Dermis blood vessel endothelial cell (primary cell): ENCODE data around the gene OSM. TPM values are rescaled to one million over a fixed set of nuclear protein-coding genes. Genes with fewer than 3 reads are reported as not detected.
A peak's percentile ranks its signal among the peaks of the same experiment; 100 is the strongest.
"Not testable (repeated sequence)": the region's sequence is repeated elsewhere in the genome, so short reads cannot be mapped to it uniquely, and the experiment has no call there.

Experiments used
- DNase-seq: peaks from one replicate; pipeline ENCODE4 v3.0.0; 2010
- total RNA-seq: library from RNA; depleted of rRNA; stranded (reverse); fragments of >200 nt; gene quantifications from 2 replicates; pipeline ENCODE4 v1.2.3, GENCODE V29; 2014

The OSM gene
- total RNA-seq, 1 donor from 2014 or later, result not detected

DNA sequence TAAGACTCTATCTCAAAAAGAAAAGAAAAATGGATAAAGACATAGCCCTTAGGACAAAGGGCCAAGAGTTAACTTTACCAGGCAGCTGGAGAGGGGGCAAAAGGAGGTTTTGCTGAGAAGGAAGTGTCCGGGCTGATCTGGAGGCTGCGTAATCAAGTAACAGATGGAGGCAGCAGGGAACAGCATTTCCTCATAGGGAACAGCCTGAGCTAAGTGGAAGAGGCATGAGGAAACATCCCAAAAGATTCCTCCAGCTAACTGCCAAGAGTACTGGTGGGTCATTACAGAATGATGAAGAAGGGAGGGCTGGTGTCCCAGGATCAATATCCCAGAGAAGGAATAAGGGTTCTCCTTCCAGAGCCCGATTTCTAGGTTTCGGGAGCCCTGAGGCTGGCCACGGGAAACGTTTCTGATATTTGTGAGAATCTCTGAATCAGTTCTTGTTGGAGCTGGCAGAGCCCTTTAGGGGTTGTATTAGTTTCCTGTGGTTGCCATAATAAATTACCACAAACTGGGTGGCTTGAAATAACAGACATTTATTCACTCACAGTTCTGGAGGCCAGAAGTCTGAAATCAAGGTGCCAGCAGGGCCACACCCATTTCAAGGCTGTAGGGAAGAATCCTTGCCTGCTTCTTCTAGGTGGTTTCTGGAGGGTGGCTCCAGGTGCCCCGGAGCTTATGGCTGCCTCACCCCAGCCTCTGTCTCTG is 41.3 kb downstream of the OSM start:
- no peak for DNase-seq

DNA sequence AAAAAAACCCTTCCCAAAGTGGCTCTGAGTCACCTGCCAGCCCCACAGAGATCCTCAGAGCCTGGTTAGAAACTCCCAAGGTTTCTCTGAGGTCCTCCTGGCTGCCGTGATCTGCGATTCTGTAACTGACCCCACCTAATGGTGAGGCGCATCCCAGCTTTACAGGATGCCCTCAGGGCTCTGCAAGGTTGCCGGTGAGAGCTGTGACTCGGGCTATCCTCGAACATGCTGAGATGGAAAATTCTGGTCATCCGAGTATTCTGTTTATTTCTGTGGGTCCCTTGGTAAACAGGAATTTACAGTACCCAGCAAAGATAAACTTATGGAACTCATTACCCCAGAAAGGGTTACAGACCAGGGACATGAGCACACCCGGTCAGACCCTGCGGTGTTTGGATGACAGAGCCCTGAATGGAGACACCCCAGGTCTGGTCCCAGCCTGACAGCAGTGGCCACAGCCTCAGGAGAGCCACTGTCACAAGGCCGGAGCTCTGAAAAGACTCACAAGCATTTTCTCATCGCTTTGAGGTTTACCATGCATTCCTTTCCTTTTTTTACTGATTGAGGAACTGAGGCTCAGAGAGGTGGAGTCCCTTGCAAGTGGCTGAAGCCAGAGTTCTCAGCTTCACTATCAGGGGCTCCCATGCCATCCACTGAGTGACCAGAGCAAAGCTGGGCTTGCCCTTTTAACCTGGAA is 42.3 kb downstream of the OSM start:
- no peak for DNase-seq

DNA sequence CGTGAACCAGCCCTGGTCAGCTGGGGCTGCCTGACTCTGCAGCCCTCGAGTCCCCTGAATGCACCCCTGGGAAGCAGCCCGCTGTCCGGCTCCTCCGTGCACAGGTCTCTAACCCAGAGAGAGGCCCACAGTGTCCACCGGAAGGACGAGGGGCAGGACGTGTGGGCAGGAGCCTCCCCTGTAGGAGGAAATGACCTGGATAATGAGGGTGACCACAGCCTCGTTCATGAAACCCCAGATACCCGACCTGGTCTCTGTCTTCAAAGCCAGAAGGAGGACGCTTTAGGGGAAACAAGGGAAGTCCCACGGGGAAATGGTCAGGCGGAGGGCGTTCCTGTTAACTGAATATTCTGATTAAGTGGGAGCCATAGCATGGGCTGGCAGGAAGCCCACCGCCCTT is 43.3 kb downstream of the OSM start:
- DNase-seq, result no peak

DNA sequence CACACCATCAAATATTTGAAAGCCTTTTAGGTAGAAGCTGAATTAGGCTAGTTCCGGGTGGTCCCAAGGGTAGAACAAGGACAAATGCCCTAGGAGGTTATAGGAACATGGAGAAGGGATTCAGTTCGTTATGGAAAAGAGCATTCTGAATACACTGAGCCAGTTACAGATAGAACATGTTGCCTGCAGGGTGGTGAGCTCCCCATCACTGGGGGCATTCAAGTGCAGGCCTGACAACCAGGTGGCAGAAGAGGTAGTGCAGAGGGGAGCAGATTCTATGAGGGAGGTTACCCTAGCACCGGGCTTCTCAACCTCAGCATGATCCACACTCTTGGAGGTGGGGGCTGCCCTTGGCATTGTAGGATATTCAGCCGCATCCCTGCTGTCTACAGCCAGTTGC is 44.3 kb downstream of the OSM start:
- DNase-seq, result no peak

DNA sequence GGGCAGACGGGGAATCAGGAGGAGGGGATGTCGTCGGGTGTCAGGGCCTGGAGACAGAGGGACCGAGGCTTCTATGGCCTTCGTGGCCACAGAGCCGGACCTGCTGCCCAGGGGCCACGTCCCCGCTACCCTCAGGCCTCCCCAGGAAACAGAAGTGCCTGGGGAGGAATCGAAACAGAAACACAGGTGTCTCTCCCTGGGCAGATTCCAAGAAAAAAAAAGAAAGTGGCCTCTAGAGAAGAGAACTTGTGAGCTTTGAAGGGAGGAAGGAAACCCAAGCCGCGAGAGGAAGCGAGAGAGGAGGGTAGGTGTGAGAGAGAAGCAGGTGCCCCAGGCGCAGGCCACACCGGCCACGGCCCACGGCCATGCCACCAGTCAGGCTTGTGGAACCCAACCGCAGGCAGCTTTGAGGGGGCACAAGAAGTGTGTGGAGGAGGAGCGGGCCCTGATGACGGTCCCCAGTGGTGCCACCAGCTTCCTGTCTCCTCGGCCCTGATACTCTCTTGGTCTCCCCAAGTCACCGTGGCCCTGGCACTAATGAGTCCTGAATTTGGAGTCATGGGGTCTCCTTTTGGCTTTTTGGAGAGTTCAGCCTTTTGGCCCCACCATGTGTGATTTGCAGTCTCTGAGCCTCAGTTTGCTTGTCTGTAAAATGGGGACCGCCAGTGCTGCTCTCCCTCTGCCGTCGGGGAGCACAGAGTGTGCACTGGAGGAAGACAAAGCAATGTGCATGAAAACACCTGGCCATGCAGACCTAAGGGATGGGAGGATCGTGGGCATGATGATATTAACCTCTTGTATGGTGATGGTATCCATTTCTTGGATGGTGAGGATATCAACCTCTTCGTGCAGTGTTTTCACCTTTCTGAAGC is 45.3 kb downstream of the OSM start:
- DNase-seq, result no peak

DNA sequence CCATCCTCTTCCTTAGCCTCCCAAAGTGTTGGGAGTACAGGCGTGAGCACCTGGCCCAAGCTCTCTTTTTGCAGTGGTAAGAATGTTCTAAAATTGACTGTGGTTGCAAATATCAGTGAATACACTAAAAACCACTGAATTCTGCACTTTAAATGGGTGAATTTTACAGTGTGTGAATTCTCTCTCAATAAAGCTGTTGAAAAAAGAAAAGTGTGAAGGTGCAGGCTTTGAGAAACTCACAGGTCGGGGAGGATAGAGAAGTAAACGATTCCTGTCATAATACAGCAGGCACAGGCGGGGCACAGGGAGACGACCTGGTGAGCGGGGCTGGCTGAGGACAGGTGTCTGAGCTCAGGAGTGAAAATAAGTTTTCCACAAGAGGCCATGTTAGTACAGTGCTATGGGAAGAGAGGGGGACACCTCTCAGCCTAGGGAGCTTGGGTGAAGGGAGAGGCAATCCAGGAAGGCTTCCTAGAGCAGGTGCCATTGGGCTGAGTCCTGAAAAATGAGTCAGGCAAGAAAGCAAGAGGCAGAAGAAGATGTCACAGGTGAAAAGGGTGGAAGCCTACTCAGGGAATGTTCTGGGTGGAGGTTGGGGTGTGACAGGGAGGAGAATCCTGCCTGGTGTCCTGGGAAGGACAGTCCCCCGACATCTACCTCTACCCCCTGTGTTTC is 46.2 kb downstream of the OSM start:
- DNase-seq, result no peak

DNA sequence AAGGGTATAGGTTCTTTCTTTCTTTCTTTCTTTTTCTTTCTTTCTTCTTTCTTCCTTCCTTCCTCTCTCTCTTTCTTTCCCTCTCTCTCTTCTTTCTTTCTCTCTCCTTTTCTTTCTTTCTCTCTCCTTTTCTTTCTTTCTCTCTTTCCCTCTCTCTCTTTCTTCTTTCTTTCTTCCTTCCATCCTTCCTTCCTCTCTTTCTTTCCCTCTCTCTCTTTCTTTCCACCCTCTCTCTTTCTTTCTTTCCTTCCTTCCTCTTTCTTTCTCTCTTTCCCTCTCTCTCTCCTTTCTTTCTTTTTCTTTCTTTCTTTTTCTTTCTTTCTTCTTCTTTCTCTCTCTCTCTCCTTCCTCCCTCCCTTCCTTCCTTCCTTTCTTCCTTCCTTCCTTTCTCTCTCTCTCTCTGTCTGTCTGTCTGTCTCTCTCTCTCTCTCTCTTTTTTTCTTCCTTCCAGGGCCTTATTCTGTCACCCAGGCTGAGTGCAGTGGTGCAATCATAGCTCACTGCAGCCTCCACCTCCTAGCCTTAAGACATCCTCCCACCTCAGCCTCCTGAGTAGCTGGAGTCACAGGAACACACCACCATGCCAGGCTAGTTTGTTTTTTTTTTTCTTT is 46.9 kb downstream of the OSM start:
- no peak for DNase-seq

DNA sequence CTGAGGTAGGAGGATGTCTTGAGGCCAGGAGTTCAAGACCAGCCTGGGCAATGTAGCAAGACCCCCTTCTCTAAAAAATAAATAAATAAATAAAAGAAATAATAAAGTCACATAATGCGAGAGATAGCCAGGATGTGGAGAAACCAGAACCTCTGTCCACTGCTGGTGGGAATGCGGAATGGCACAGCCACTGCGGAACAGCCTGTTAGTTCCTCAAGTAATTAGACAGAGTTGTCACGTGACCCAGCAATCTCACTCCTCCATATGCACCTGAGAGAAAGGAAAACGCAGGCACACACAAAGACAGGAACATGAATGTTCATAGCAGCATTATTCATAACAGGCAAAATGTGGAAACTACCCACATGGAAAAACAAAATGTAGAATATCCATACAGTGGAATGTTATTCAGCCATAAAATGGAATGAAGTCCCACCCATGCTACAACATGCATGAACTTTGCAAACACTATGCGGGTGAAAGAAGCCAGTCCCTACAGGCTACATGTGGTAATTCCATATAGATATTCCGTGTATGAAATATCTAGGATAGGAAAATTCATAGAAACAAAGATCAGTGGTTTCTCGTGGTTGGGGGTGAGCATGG is 47.5 kb downstream of the OSM start:
- DNase-seq, result peak; percentile 27

DNA sequence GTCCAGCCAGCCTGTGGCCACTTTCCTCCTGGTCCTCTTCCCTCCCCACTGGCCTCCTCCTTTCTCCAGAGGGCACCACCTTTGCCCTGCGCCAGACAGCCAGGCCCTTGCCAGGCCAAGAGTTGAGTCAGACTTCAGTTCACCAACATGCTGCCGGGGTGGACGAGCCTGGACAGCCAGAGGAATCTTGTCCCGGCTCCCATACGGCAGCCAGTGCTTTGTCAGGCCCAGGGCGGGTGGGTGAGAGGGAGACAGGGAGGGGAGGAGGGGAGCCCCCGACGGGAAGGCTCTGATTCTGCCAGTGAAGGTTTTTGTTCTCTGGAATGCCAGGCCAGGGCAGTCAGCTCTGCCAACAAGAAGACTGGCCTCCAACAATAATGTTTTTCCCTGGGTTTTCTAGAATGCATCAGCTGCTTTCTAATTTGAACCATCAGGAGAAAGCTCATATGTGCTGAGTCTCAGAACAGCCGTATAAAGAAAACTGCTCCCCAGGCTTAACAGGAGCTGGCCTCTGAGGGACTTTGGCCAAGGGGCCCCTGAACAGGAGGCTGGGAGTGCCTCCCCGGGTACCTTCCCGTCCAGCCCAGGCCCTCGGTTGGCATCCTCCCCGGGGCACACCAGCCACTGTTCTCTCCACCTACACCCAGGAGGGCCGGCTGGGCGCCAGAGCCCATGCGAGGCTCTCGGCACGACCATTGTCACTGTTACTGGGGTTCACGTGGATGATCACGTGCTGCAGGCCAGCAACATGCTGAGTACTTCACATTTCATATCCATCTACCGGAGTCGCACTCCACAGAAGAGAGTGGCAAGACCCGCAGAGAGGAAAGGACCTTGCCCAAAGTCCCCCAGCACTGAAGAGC is 48.7 kb downstream of the OSM start:
- DNase-seq, result no peak

DNA sequence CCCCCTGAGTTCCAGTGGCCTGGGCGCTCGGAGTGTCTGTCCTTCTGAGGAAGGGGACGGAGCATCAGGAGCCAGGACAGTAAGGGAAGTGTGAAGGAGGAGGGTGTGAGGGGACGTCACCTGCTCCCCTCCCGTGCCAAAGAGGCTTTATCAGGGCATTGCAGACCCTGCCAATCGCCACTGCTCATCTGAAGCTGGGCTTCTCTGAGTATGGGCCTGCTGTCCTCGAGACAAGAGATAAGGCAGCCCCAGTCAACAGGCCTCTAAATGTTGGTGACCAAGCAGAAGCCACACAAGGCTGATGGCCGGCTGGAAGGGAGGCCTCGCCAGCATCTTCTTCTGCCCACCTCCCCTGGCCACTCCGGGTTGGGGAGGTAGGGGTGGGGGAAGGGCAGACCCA is 49.9 kb downstream of the OSM start:
- DNase-seq, result no peak

DNA sequence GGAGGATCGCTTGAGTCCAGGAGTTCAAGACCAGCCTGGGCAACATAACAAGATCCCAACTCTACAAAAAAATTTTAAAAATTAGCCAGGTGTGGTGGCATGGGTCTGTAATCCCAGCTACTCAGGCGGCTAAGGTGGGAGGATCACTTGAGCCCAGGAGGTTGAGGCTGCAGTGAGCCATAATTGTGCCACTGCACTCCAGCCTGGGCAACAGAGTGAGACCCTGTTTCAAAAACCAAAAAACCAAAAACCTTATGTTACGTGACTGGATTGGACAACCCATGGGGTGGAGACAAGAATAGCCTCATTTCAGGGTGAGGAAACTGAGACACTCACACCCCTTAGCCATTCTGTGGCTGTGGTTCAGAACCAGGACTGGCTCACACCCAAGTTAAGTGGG is 50.4 kb downstream of the OSM start:
- DNase-seq, result not testable (repeated sequence)

DNA sequence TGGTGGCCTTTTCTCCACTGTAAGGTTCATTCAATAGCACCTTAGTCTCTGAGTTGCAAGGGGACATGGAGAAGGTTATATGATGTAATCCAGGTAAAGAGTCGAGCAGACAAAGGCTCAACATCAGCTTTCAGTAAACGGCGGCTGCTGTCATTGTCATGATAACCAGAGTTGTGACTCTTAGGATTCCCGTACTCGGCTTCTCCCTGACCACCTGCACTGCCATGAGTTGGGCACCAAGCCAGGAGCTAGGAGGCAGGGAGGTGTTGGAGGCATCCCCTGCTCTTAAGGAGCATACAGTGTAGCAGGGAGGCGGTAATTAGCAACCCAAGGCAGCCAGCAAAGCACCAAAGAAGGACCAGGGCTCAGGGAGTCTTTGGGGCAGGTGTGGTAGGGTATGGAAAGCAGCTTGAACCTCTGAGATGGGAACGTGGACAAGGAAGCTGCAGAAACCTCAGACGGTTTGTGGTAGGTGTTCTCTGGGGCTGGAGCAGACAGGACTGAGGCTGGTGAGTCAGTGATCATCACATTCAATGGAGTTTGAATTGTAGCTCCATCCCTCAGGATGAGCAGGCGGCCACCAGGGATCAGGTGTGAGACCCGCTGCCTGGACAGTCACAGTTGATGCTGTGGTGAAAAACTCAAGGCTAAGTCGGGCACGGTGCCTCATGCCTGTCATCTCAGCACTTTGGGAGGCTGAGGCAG is 51.8 kb downstream of the OSM start:
- no peak for DNase-seq

DNA sequence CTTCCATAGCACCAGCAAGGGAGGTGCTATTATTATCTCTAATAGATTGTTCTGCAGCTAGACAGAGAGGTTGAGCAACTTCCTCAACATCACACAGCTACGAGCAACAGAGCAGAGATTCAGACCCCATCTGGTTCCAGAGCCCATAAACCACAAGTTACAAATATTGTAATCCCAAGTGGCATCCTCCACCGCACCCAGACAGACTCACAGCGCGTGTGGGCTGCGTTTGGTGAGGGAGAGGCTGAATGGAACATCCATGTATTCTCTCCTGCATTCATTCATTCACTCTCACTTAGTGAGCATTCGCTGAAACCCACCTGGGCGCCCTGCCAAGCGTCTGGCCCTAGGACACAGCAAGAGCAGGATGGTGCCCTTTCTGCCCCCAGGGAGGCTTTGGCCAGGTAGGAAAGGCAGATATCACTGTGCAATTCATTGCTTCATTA is 53.6 kb downstream of the OSM start:
- DNase-seq, result no peak

Other genes with a start within 250 kb of the OSM start
- gene HORMAD2, start 186.4 kb downstream of the OSM start, total RNA-seq, result not detected in 2 replicates
- gene LIF, start 20.1 kb downstream of the OSM start, total RNA-seq, result 1.1 and 1.7 TPM in 2 replicates
- gene CASTOR1, start 22.7 kb upstream of the OSM start, total RNA-seq, result 8.5 and 14.7 TPM in 2 replicates
- 10.6 and 11.7 TPM in 2 replicates for gene TBC1D10A, start 60.1 kb upstream of the OSM start, total RNA-seq
- 17.5 and 34.9 TPM in 2 replicates for gene SF3A1, start 90.0 kb upstream of the OSM start, total RNA-seq
- gene CCDC157, start 90.2 kb upstream of the OSM start, total RNA-seq, result 1.5 and 2.2 TPM in 2 replicates
- gene RNF215, start 120.6 kb upstream of the OSM start, total RNA-seq, result 15.1 and 29.3 TPM in 2 replicates
- gene SEC14L2, start 130.2 kb upstream of the OSM start, total RNA-seq, result 16.2 and 17.0 TPM in 2 replicates
- gene MTFP1, start 158.9 kb upstream of the OSM start, total RNA-seq, result 31.7 and 36.8 TPM in 2 replicates
- not detected in 2 replicates for gene SEC14L3, start 205.2 kb upstream of the OSM start, total RNA-seq
- gene SEC14L4, start 238.8 kb upstream of the OSM start, total RNA-seq, result 0.17 and 0.74 TPM in 2 replicates